Parathyroid adenoma (tissue), 2 donors: Measurements from ENCODE around the gene CACNA1D.
"Not testable (repeated sequence)": the region's sequence is repeated elsewhere in the genome, so short reads cannot be mapped to it uniquely, and the experiment has no call there.

ENCODE experiments used
- H2AFZ ChIP-seq: fragments of 300-600 bp; sonication (generic); one replicate; pipeline ENCODE4 v1.7.0; 2017; ENCODE audit warnings: antibody characterized with exemption, mild to moderate bottlenecking
- H3K27ac ChIP-seq: fragments of 300-600 bp; sonication (generic); one replicate; pipeline ENCODE4 v1.7.0; 2017
- H3K27me3 ChIP-seq: fragments of 300-600 bp; sonication (generic); one replicate; pipeline ENCODE4 v1.7.0; 2017; ENCODE audit warnings: low read length; ENCODE audit not compliant: control insufficient read depth, insufficient read depth
- H3K36me3 ChIP-seq: fragments of 300-600 bp; sonication (generic); one replicate; pipeline ENCODE4 v1.7.0; 2017; ENCODE audit warnings: low read length; ENCODE audit not compliant: control insufficient read depth, insufficient read depth
- H3K4me1 ChIP-seq: fragments of 300-600 bp; sonication (generic); one replicate; pipeline ENCODE4 v1.7.0; 2017; ENCODE audit warnings: control low read depth
- H3K4me2 ChIP-seq: fragments of 300-600 bp; sonication (generic); one replicate; pipeline ENCODE4 v1.7.0; 2017; ENCODE audit warnings: low read length
- H3K4me3 ChIP-seq: fragments of 300-600 bp; sonication (generic); one replicate; pipeline ENCODE4 v1.7.0; 2017; ENCODE audit warnings: low read depth, low read length
- H3K79me2 ChIP-seq: fragments of 300-600 bp; sonication (generic); one replicate; pipeline ENCODE4 v1.7.0; 2017; ENCODE audit warnings: control low read depth
- H3K9ac ChIP-seq: fragments of 300-600 bp; sonication (generic); one replicate; pipeline ENCODE4 v1.7.0; 2017; ENCODE audit warnings: mild to moderate bottlenecking
- H3K9me3 ChIP-seq: fragments of 300-600 bp; sonication (generic); one replicate; pipeline ENCODE4 v1.7.0; 2017; ENCODE audit warnings: low read length; ENCODE audit not compliant: control insufficient read depth
- TF ChIP-seq, protein P1 (sequence below): fragments of 300-600 bp; sonication (generic); IDR thresholded peaks from one replicate; pipeline ENCODE4 v1.7.0; 2017; ENCODE audit warnings: antibody characterized with exemption, mild to moderate bottlenecking
- donor health status: primary hyperparathyroidism.

CACNA1D gene

GRCh38 chr3:53651927-53652326, 157.5 kb downstream of the CACNA1D start:
- no peaks in the 10 kb centered on the region for H3K4me1 ChIP-seq
- no peaks in the 10 kb centered on the region for H3K79me2 ChIP-seq
- H3K27ac ChIP-seq: no peak overlapping the region
- no peak overlapping the region for H3K4me3 ChIP-seq
- H2AFZ ChIP-seq: no peak overlapping the region
- H3K4me2 ChIP-seq: no peak overlapping the region
- no peaks in the 10 kb centered on the region for H3K9me3 ChIP-seq
- H3K36me3 ChIP-seq: no peaks in the 10 kb centered on the region
- H3K27me3 ChIP-seq: no peaks in the 10 kb centered on the region
- H3K9ac ChIP-seq: no peak overlapping the region
- TF ChIP-seq, protein P1, sequence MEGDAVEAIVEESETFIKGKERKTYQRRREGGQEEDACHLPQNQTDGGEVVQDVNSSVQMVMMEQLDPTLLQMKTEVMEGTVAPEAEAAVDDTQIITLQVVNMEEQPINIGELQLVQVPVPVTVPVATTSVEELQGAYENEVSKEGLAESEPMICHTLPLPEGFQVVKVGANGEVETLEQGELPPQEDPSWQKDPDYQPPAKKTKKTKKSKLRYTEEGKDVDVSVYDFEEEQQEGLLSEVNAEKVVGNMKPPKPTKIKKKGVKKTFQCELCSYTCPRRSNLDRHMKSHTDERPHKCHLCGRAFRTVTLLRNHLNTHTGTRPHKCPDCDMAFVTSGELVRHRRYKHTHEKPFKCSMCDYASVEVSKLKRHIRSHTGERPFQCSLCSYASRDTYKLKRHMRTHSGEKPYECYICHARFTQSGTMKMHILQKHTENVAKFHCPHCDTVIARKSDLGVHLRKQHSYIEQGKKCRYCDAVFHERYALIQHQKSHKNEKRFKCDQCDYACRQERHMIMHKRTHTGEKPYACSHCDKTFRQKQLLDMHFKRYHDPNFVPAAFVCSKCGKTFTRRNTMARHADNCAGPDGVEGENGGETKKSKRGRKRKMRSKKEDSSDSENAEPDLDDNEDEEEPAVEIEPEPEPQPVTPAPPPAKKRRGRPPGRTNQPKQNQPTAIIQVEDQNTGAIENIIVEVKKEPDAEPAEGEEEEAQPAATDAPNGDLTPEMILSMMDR: no peak

GRCh38 chr3:53657651-53658050, 163.2 kb downstream of the CACNA1D start:
- Histone ChIP-seq H3K27me3 (no peaks in the 10 kb centered on the region), H3K36me3 (no peaks in the 10 kb centered on the region), H3K79me2 (no peaks in the 10 kb centered on the region), H3K9ac (no peak overlapping the region), H3K4me3 (no peak overlapping the region), H3K27ac (no peak overlapping the region), H3K4me2 (no peak overlapping the region), H3K4me1 (no peaks in the 10 kb centered on the region), H2AFZ (no peak overlapping the region), H3K9me3 (no peaks in the 10 kb centered on the region)
- TF ChIP-seq, protein P1: no peak

DNA sequence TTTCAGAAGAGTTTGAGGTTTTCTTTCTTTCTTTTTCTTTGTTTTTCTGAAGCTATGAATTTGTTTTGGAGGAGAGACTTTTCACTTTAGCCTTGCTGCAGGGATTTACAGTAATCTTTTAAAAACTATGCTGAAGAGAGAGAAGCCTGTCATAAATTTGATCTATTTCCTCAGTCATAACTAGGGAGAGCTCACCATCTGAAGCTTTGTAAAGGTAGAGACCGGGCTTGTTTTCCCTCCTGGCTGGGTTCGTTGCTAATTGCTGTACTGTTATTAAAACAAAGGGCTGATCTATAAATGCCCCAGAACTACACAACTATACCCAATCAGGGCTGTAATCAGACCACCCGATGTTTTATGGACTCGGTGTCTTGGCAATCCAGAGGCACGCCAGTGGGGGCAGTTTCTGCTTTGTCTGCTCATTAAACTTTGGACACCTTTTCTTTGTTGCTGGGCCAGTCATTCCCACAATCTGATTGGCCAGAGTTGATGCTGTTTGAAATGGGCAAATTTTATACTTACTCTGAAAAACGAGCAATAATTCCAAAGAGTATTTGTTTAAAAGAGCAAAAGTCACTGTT, 164.3 kb downstream of the CACNA1D start:
- no peaks in the 10 kb centered on the region for H3K27me3 ChIP-seq
- no peaks in the 10 kb centered on the region for H3K36me3 ChIP-seq
- no peak overlapping the region for H3K9ac ChIP-seq
- H3K4me1 ChIP-seq: no peaks in the 10 kb centered on the region
- H3K9me3 ChIP-seq: no peaks in the 10 kb centered on the region
- TF ChIP-seq, protein P1: no peak
- H3K27ac ChIP-seq: no peak overlapping the region
- no peak overlapping the region for H3K4me2 ChIP-seq
- H3K79me2 ChIP-seq: no peaks in the 10 kb centered on the region
- no peak overlapping the region for H3K4me3 ChIP-seq
- H2AFZ ChIP-seq: no peak overlapping the region

DNA sequence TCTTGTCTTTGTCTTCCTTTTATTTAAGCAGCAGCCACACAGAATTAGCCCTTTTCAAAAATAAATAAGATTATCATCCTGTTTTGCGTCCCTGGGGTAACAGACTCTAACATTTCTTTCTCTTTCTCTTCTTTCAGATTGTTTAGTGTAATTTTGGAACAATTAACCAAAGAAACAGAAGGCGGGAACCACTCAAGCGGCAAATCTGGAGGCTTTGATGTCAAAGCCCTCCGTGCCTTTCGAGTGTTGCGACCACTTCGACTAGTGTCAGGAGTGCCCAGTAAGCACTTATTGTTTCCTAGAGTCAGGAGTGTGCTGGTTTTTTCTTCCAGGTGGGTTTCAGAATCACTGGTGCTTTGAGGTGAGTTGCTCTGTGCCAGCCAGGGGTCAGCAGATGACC, 165.6 kb downstream of the CACNA1D start:
- no peak overlapping the region for H3K4me2 ChIP-seq
- no peak overlapping the region for H2AFZ ChIP-seq
- H3K27ac ChIP-seq: no peak overlapping the region
- no peaks in the 10 kb centered on the region for H3K79me2 ChIP-seq
- H3K36me3 ChIP-seq: no peaks in the 10 kb centered on the region
- H3K4me3 ChIP-seq: no peak overlapping the region
- H3K27me3 ChIP-seq: no peaks in the 10 kb centered on the region
- no peak overlapping the region for H3K9ac ChIP-seq
- no peaks in the 10 kb centered on the region for H3K9me3 ChIP-seq
- H3K4me1 ChIP-seq: no peaks in the 10 kb centered on the region
- TF ChIP-seq, protein P1: no peak

DNA sequence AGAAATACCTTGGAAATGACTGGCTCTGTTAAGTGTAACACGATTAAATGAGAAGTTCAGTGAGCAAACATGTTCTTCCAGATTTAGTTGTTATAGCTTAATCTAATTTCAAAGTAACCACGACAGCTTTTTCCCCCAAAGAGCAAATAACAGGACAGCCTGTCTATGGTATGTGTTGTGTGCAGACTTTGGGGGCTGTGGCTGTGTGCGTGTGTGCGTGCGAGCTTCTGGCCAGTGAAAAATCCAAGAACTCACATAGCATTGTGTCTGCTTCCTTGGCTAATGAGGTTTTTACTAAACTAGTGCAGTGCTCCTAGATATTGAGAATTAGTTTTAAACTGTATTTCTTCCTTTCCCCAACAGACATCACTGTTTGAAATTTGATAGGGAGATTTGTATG, 167.1 kb downstream of the CACNA1D start:
- H3K9ac ChIP-seq: no peak overlapping the region
- H3K4me3 ChIP-seq: no peak overlapping the region
- no peak overlapping the region for H2AFZ ChIP-seq
- no peaks in the 10 kb centered on the region for H3K27me3 ChIP-seq
- H3K4me1 ChIP-seq: no peaks in the 10 kb centered on the region
- H3K9me3 ChIP-seq: no peaks in the 10 kb centered on the region
- no peaks in the 10 kb centered on the region for H3K36me3 ChIP-seq
- no peaks in the 10 kb centered on the region for H3K79me2 ChIP-seq
- TF ChIP-seq, protein P1: no peak
- no peak overlapping the region for H3K27ac ChIP-seq
- H3K4me2 ChIP-seq: no peak overlapping the region

DNA sequence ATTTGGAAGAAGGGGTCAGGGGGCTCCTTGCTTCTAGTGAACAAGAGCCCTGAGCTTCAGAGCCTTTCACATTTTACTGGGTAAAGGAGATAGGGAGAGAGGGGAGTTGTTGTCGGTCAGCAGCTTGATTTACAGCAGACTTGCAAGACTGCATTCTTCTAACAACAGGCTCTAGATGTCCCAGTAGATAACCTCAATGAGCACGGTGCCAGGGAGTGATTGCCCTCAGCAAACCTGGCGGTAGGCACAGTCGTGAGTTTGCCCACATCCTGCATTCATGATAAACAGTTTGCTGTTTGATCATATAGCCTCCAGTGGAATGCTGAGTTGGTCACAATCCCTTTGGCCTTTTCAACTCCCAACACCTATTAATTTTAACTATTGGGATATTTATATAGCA, 170.4 kb downstream of the CACNA1D start:
- H2AFZ ChIP-seq, H3K4me3 ChIP-seq, H3K4me2 ChIP-seq, H3K9me3 ChIP-seq, H3K79me2 ChIP-seq, H3K36me3 ChIP-seq, H3K27ac ChIP-seq, H3K27me3 ChIP-seq, H3K9ac ChIP-seq, H3K4me1 ChIP-seq: not testable (repeated sequence)
